ENCODE measurements around the gene RAD50.

DNA sequence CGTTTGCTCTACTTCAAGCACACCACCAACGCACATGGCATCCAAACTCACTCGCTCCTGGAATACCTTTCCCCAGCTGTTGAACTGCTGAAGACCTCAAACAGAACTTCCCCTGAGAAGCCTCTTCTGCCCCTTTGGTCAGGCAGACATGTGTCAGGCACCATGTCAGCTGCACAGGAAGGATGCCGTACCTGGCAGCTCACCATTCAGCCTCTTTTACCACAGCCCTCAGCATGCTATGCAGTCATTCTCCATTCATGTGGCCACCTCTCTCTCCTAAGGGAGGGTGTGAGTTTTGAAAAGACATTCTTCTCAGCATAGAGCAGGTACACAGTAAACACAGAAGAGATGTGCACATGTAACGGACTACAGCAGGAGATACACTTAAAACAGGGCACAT lies 131.2 kb downstream of the RAD50 start:
- TF ChIP-seq POLR2A (IDR thresholded peaks at IDR 0.05) (no peak), POLR2AphosphoS5 (IDR thresholded peaks at IDR 0.05) (no peak)
- TF ChIP-seq, protein P1, sequence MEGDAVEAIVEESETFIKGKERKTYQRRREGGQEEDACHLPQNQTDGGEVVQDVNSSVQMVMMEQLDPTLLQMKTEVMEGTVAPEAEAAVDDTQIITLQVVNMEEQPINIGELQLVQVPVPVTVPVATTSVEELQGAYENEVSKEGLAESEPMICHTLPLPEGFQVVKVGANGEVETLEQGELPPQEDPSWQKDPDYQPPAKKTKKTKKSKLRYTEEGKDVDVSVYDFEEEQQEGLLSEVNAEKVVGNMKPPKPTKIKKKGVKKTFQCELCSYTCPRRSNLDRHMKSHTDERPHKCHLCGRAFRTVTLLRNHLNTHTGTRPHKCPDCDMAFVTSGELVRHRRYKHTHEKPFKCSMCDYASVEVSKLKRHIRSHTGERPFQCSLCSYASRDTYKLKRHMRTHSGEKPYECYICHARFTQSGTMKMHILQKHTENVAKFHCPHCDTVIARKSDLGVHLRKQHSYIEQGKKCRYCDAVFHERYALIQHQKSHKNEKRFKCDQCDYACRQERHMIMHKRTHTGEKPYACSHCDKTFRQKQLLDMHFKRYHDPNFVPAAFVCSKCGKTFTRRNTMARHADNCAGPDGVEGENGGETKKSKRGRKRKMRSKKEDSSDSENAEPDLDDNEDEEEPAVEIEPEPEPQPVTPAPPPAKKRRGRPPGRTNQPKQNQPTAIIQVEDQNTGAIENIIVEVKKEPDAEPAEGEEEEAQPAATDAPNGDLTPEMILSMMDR (IDR thresholded peaks at IDR 0.05) = no peak
